ENCODE measurements around the gene PDK4. TPM values are rescaled to one million over a fixed set of nuclear protein-coding genes. Genes with fewer than 3 reads are reported as not detected.

The PDK4 gene
- total RNA-seq, 1 experiment from 2014 or later: 7.1 TPM

DNA sequence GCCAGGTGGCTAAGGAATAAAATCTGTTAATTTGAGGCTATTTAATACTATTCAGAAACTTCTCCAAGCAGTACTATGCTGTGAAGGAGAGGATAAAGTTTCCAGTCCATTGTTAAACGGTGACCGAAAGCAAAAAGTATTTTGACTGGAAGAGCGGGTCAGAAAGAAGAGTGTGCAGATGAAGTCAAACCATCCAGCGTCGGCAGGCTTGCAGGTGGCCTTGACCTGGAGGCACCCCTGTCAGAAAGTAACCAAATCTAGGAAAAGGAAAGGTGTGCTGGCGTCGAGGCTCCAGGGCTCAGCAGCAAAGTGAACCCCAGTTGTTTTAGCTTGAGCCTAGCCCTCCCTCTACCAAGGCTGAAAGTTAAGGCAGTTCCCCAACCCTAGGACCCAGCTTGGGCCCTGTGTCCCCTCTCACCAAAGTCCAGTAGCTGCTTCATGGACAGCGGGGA lies 544 bp downstream of the PDK4 start:
- BruUV-seq (replicated peaks): no TSS peak
- Mint-ChIP-seq H3K27me3 (ENCODE audit: unreplicated experiment) (no peaks in the 10 kb centered on the region), H3K4me1 (ENCODE audit: low read depth, unreplicated experiment) (peaks cover 17% of the 10 kb centered on the region), H3K36me3 (ENCODE audit: insufficient read depth, unreplicated experiment) (peaks cover 22% of the 10 kb centered on the region), H3K9me3 (ENCODE audit: low read depth, unreplicated experiment) (no peaks in the 10 kb centered on the region), H3K4me3 (ENCODE audit: low read depth, unreplicated experiment) (peak overlapping the region; percentile 73), H3K27ac (ENCODE audit: unreplicated experiment) (peak overlapping the region; percentile 74)
- CTCF ChIA-PET: interaction anchor here (1.0 kb wide), 1 partner anchor 50 kb away, joined by 4 read pairs; no protein-coding TSS in a partner anchor
- TF ChIP-seq, protein P1, sequence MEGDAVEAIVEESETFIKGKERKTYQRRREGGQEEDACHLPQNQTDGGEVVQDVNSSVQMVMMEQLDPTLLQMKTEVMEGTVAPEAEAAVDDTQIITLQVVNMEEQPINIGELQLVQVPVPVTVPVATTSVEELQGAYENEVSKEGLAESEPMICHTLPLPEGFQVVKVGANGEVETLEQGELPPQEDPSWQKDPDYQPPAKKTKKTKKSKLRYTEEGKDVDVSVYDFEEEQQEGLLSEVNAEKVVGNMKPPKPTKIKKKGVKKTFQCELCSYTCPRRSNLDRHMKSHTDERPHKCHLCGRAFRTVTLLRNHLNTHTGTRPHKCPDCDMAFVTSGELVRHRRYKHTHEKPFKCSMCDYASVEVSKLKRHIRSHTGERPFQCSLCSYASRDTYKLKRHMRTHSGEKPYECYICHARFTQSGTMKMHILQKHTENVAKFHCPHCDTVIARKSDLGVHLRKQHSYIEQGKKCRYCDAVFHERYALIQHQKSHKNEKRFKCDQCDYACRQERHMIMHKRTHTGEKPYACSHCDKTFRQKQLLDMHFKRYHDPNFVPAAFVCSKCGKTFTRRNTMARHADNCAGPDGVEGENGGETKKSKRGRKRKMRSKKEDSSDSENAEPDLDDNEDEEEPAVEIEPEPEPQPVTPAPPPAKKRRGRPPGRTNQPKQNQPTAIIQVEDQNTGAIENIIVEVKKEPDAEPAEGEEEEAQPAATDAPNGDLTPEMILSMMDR (IDR thresholded peaks at IDR 0.05; ENCODE audit: unreplicated experiment): no peak
- intact Hi-C loops (cut with micrococcal nuclease; ENCODE audit: unreplicated experiment): loop anchor here (2.0 kb wide), 1 partner anchor 89 kb away; no protein-coding TSS in a partner anchor
- DNase-seq: no peak

DNA sequence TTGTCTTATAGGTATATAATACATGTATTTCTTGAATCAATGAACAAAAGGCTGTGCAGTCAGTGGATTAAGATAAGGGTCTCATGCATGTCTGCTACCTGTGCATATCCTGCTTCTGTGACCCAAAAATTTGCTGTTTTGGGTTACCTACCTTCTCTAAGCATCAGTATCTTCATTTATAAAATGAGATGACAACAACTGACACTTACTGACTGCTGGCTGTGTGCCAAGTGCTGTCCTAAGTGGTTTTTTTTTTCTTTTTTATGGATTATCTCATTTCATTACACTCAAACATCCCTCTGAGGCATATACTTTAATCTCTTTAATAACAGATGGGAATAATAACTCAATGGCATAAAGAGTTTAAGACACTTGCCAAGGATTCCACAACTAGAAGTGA lies 2.1 kb downstream of the PDK4 start:
- Mint-ChIP-seq H3K36me3 (ENCODE audit: insufficient read depth, unreplicated experiment) (peaks cover 22% of the 10 kb centered on the region), H3K27me3 (ENCODE audit: unreplicated experiment) (no peaks in the 10 kb centered on the region), H3K27ac (ENCODE audit: unreplicated experiment) (no peak overlapping the region), H3K9me3 (ENCODE audit: low read depth, unreplicated experiment) (no peaks in the 10 kb centered on the region), H3K4me1 (ENCODE audit: low read depth, unreplicated experiment) (peaks cover under 1% of the 10 kb centered on the region), H3K4me3 (ENCODE audit: low read depth, unreplicated experiment) (no peak overlapping the region)
- BruUV-seq (replicated peaks): no TSS peak
- no peak for DNase-seq
- intact Hi-C loops (cut with micrococcal nuclease; ENCODE audit: unreplicated experiment): loop anchor here (2.0 kb wide), 1 partner anchor 91 kb away; no protein-coding TSS in a partner anchor
- TF ChIP-seq, protein P1 (IDR thresholded peaks at IDR 0.05; ENCODE audit: unreplicated experiment): no peak
- CTCF ChIA-PET: no interaction called here

DNA sequence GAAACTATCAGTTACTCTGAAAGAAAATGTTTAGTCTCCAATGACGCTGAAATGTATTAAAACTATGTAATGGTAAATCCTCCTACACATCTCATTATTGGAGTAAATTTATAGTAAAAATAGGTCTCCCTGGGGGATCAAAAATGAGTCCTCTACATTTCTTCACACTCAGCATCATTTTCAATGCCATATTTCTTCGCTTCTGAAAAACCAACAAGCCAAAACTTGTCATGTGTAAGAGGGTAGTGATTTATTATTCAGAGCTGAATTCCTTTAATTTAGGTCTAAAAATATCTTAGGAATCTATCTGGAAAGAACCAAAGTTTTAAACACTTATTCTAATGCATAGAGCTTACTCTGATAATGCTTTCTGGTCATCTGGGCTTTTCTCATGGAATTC lies 3.0 kb downstream of the PDK4 start:
- Mint-ChIP-seq H3K36me3 (ENCODE audit: insufficient read depth, unreplicated experiment) (peaks cover 22% of the 10 kb centered on the region), H3K4me3 (ENCODE audit: low read depth, unreplicated experiment) (no peak overlapping the region), H3K9me3 (ENCODE audit: low read depth, unreplicated experiment) (no peaks in the 10 kb centered on the region), H3K4me1 (ENCODE audit: low read depth, unreplicated experiment) (no peaks in the 10 kb centered on the region), H3K27ac (ENCODE audit: unreplicated experiment) (no peak overlapping the region), H3K27me3 (ENCODE audit: unreplicated experiment) (no peaks in the 10 kb centered on the region)
- CTCF ChIA-PET: no interaction called here
- no peak for DNase-seq
- TF ChIP-seq, protein P1 (IDR thresholded peaks at IDR 0.05; ENCODE audit: unreplicated experiment): no peak
- BruUV-seq (replicated peaks): no TSS peak
- intact Hi-C loops (cut with micrococcal nuclease; ENCODE audit: unreplicated experiment): no loop called here

DNA sequence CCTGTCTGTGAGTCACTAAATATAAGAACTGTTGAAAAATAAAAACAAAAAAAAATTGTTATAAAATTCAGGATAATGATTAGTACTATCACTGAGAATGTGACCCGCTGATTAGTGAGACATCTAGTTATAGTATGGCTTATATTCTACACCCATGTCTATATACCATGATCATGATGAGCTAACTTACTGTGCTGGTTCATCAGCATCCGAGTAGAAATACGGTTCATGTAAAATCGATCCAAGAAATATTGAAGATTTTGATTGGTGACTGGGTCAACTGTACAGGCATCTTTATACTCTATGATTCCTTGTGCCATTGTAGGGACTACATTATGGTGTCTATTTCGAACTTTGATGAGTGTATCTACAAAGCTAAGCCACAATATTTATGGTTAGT lies 3.7 kb downstream of the PDK4 start:
- no peak overlapping the region for H3K4me3 Mint-ChIP-seq (ENCODE audit: low read depth, unreplicated experiment)
- BruUV-seq (replicated peaks): no TSS peak
- no peaks in the 10 kb centered on the region for H3K27me3 Mint-ChIP-seq (ENCODE audit: unreplicated experiment)
- peaks cover 22% of the 10 kb centered on the region for H3K36me3 Mint-ChIP-seq (ENCODE audit: insufficient read depth, unreplicated experiment)
- intact Hi-C loops (cut with micrococcal nuclease; ENCODE audit: unreplicated experiment): no loop called here
- no peaks in the 10 kb centered on the region for H3K4me1 Mint-ChIP-seq (ENCODE audit: low read depth, unreplicated experiment)
- no peak overlapping the region for H3K27ac Mint-ChIP-seq (ENCODE audit: unreplicated experiment)
- H3K9me3 Mint-ChIP-seq (ENCODE audit: low read depth, unreplicated experiment): no peaks in the 10 kb centered on the region
- CTCF ChIA-PET: no interaction called here
- DNase-seq: no peak
- TF ChIP-seq, protein P1 (IDR thresholded peaks at IDR 0.05; ENCODE audit: unreplicated experiment): no peak

Measured in Calu3 (cell line).